ENCODE results near the gene TMEM63A.
"Not testable (repeated sequence)": the region's sequence is repeated elsewhere in the genome, so short reads cannot be mapped to it uniquely, and the experiment has no call there.

The TMEM63A gene

GRCh38 chr1:225908773-225909172 lies 26.6 kb upstream of the TMEM63A start:
- DNase-seq (ENCODE audit: low read depth) = no peak

- DNase-seq (ENCODE audit: low read depth) = no peak
Measured at GRCh38 chr1:225908013-225908640, 25.9 kb upstream of the TMEM63A start.

- DNase-seq (ENCODE audit: low read depth) = no peak
Measured at GRCh38 chr1:225907341-225907740, 25.2 kb upstream of the TMEM63A start.

- DNase-seq (ENCODE audit: low read depth) = no peak
Measured at GRCh38 chr1:225906467-225906866, 24.3 kb upstream of the TMEM63A start.

- peak; percentile 54 for DNase-seq (ENCODE audit: low read depth)
Measured at GRCh38 chr1:225903623-225904022, 21.4 kb upstream of the TMEM63A start.

- peak; percentile 64 for DNase-seq (ENCODE audit: low read depth)
Measured at GRCh38 chr1:225899044-225899925, 17.1 kb upstream of the TMEM63A start.

- no peak for DNase-seq (ENCODE audit: low read depth)
Measured at GRCh38 chr1:225897595-225898514, 15.7 kb upstream of the TMEM63A start.

GRCh38 chr1:225896937-225897549 lies 14.9 kb upstream of the TMEM63A start:
- no peak for DNase-seq (ENCODE audit: low read depth)

GRCh38 chr1:225896494-225896893 lies 14.3 kb upstream of the TMEM63A start:
- no peak for DNase-seq (ENCODE audit: low read depth)

- no peak for DNase-seq (ENCODE audit: low read depth)
Measured at GRCh38 chr1:225892307-225892706, 10.1 kb upstream of the TMEM63A start.

- no peak for DNase-seq (ENCODE audit: low read depth)
Measured at GRCh38 chr1:225891229-225891972, 9.2 kb upstream of the TMEM63A start.

GRCh38 chr1:225890346-225891228 lies 8.4 kb upstream of the TMEM63A start:
- DNase-seq (ENCODE audit: low read depth) = no peak

- no peak for DNase-seq (ENCODE audit: low read depth)
Measured at GRCh38 chr1:225889743-225890142, 7.6 kb upstream of the TMEM63A start.

- DNase-seq (ENCODE audit: low read depth) = no peak
Measured at GRCh38 chr1:225888898-225889601, 6.9 kb upstream of the TMEM63A start, which contains the start of gene LEFTY1. Gene LEFTY1, minus strand, starts transcription at chr1:225889146. Its CDS starts 80 bp downstream, at chr1:225889066.

GRCh38 chr1:225888289-225888897 lies 6.2 kb upstream of the TMEM63A start:
- DNase-seq (ENCODE audit: low read depth) = no peak

GRCh38 chr1:225887554-225888288 lies 5.5 kb upstream of the TMEM63A start:
- DNase-seq (ENCODE audit: low read depth) = not testable (repeated sequence)

- DNase-seq (ENCODE audit: low read depth) = no peak
Measured at GRCh38 chr1:225887030-225887314, 4.8 kb upstream of the TMEM63A start.

Data from CMK (cell line).